Kidney capillary endothelial cell (primary cell): Measurements from ENCODE around the gene PITHD1.
"Not testable (repeated sequence)": the region's sequence is repeated elsewhere in the genome, so short reads cannot be mapped to it uniquely, and the experiment has no call there.

Experiments used
- DNase-seq: peaks from one replicate; pipeline ENCODE4 v3.0.0-alpha.2; 2018; ENCODE audit warnings: low spot score

PITHD1 gene

DNA sequence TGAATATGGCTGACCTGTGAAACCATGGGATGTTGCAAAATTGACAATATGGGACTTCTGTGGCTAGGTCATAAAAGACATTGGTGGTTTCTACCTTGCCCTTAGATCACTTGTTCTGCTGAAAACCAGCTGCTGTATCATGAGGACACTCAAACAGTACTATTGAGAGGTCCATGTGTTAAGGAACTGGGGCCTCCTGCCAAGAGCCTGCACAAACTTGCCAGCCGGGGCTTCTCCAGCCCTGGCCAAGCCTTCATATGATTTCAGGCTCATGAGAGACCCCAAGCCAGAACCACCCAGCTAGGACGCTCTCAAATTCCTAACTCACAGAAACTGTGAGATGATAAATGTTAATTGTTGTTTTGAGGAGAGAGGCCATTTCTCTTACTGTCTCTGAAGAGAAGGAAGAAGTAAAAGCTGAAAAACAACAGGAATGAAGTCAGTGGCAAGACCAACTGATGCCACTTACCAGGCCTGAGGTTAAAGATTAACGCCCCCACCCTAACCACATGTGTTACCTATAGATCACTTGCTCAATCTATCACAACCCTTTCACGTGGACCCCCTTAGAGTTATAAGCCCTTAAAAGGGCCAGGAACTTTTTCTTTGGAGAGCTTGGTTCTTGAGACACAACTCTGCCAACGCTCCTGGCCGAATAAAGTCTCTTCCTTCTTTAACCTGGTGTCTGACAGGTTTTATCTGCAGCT lies 3.9 kb upstream of the PITHD1 start:
- DNase-seq: no peak

DNA sequence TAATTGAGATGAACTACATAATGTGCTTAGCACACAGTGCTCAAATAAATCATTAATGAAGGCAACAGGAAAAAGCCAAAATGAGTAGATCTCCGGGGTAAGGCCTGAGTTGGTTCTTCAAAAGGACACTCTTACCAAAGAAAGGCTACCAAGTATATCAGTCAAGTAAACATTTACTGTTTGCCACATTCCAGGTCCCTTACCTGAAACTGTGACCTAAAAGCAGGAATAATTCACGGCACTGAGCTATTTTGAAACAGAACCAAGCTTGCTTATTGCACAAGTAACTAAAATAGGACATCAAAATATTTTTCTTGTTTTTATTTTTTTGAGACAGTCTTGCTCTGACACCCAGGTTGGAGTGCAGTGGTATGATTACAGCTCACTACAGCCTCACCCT lies 2.0 kb upstream of the PITHD1 start:
- DNase-seq: no peak

DNA sequence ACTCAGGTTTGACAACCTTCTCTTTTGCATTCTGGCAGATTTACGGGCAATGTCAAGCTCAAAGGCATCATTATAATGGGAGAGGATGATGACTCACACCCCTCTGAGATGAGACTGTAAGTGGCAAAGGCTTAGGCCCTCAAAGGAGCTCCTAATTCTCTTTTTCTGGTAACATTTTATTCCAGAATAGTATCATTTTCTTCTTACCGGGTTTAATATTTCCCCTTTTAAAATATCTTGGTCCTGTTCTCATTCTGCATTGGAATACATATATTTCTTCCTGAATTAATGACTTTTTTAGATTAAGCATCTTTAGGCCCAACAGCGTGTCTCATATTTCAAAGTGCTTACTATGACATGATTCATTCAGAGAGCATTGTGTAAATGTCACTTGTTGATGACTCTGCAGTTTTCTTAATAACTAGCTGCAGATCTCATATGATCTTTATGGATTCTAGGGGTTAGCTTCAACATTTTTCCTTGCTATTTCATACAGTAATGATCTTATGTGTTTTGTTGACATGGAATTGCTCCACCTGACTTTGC lies 1.7 kb downstream of the PITHD1 start:
- DNase-seq: peak; percentile 58

DNA sequence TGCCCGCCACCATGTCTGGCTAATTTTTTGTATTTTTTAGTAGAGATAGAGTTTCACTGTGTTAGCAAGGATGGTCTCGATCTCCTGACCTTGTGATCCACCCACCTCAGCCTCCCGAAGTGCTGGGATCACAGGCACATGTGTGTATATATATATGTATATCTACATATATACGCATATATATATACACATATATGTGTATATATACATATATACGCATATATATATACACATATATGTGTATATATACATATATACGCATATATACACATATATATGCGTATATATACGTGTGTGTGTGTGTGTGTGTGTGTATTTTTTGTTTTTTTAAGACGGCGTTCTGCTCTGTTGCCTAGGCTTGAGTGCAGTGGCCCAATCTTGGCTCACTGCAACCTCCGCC lies 4.9 kb downstream of the PITHD1 start:
- not testable (repeated sequence) for DNase-seq

DNA sequence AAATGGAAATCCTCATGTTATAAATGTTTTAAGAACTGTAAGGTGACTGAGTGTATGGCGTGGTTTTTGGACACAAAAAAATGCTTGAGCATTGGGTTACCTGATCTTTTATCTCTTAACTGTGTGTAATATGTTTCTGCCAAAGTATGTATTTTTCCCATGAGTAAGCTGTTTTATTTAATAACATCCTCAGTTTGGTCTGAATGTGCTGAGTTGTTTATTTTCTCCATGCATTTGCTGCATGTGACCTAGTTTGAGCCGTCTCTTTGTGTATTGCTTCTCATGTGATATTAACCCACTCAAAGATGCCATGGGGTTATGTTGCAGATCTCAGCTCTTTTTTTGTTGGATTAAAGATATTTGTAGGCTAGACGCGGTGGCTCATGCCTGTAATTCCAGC lies 6.6 kb downstream of the PITHD1 start:
- DNase-seq: no peak

DNA sequence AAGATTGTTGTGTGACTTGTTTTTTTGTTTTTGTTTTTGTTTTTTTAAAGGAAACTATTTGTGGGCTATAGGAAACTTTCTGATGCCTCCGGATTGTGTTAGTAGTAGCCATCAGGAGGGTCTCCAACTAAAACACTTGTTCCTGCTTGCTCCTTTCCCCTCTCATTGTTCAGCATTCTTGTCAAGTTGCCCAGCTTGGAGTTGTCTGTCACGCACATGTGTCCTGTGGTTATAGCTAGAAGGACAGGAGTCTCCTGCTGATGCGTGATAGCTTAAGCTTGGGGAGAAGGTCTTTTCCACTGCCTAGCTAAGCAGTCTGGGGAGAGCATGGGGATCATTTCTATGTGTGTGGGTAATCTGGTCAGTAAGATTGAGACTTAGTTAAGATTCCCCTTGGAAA lies 9.5 kb downstream of the PITHD1 start:
- no peak for DNase-seq

DNA sequence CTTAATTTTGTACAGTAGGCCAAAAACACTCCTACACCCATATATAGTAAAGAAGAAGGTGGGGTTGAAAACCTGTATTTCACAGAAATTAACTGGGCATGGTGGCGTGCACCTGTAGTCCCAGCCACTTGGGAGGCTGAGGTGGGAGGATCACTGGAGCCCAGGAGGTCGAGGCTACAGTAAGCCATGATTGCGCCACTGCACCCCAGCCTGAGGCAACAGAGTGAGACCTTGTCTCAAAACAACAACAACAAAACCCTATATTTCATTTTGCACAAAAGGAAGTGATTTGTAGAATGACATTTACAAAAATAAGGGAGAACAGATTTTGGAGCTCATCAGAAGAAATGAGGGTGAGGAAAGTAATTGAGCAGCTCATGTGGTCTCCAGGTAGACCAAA lies 10.5 kb downstream of the PITHD1 start:
- DNase-seq: no peak

DNA sequence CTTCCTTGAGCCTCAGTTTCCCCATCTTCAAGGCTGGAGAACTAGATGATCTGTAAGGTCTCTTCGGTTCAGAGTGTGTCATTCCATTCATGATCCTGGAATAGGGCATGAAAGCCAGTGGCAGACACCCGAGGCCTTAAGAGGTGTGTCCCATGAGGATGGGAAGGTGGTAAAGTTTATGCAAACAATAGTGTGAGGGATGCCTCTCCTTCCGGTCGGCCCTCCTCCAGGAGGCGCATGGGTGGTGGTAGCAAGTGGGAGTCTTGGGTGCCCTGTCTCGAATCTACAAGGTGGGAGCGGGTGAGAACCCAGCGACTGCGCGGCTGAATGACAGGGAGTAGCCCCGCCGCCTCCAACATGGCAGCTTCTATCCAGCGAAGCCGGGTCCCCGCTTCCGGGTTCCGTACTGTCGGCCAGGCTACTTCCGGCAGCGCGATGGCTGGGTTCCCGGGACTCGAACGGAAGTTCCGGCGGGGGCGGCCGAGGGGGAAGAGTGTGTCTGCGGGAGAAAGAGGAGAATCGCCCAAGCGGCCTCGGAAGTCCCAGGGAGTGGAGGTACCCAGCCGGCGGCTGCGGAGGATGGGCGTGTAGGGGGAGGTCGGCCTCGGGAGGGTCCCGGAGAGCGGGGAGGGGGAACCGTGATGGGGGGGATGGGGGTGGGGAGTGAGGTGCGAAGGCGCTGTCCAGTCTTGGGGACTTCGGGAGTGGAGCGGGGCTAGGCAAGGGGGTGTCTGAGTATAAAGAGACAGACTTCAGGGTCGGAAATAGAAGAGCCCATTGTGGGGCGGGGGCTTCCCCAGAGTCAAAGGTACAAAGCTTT lies 12.7 kb downstream of the PITHD1 start, which contains the start of gene LYPLA2:
TSS of gene LYPLA2 (plus strand) at position 450 of the 820 bp plus-strand sequence. CDS start 1,538 bp downstream, outside the sequence.
- DNase-seq: peak; percentile 79

DNA sequence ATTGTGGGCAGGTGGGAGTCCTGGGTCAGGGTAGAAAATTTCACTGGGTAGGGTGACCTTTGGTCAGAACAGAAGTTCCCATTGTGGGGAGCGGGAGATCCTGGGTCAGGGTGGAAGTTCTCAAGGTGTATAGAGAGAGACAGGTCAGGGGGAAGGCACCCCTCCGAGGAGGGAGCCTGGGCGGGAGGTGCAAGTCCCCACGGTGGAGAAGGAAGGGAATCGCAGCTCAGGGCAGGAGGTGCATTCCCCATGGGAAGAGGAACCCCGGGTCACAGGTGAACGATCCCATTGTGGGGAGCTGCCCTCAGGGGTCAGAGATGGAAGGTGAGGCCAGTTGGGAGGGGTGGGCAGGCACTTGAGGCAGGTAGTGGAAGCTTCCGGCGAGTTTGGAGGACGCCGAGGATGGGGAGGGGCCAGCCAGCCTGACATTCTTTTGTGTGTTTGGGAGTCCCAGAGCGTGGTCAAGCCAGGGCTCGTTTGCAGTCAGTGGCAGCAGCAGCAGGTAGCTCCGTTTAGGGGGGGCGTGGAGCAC lies 13.4 kb downstream of the PITHD1 start:
- no peak for DNase-seq

DNA sequence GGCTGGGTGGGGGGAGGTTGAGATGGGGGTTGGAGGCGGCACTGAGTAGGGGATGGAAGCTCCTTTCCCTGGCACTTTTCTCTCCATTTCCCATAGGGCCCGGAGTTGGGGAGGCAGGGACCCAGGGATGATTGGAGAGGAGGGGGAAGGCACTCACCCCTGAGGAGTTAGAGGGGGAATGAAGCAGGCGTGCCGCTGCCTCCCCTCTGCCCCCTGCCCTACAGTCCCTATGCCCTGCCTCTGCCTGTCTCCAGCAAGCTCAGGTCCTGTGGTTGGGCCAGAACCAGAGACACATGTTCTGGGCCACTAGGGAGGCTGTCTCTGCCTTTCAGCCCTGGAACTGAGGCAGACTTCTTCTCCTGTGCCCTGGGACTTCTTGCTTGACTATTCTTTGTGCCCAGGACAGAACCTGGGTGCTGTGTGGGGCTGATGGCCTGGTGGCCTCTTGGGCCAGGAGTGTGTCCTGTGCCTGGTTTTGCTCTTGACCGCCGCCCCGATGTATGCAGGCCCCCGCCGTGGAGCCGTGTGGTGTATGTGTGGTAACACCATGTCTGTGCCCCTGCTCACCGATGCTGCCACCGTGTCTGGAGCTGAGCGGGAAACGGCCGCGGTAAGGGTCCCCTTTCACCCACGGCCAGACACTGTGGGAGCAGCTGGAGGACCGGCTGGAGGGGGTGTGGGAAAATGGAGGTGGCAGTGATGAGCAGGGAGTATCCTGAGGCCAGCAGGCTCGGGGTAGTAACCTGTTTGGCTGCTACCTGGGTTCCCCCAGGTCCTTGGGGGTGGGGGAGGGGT lies 14.1 kb downstream of the PITHD1 start:
- no peak for DNase-seq

DNA sequence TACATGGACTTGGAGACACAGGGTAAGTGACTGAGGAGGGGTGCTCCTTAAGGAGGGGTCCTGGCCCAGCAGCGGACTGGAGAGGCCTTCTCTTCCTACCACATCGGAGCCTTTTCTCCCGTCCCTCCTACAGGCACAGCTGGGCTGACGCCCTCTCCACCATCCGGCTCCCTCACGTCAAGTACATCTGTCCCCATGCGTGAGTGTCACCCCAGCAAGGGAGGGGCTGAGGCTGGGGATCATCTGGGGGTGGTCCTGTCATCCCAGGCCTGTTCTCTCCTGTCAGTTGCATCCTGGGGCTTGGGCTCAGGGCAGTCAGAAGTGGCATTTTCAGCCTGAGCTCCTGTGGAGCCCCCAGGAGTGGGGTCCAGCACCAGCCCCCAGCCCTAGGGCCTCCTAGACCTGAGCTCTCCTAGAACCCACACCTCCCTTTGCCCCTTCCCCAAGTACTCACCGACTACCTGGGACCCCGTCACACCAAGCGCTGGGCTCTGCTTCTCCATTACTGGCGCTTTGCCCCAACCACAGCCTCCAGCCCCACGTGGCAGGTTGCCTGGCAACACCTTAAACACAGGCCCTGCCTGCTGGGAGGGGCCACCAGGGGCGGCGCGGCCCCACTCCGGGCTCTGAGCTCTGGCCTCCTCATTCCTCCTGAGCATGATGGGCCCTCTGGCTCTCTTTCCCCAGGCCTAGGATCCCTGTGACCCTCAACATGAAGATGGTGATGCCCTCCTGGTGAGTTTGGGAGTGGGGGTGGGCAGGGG lies 15.0 kb downstream of the PITHD1 start:
- no peak for DNase-seq

DNA sequence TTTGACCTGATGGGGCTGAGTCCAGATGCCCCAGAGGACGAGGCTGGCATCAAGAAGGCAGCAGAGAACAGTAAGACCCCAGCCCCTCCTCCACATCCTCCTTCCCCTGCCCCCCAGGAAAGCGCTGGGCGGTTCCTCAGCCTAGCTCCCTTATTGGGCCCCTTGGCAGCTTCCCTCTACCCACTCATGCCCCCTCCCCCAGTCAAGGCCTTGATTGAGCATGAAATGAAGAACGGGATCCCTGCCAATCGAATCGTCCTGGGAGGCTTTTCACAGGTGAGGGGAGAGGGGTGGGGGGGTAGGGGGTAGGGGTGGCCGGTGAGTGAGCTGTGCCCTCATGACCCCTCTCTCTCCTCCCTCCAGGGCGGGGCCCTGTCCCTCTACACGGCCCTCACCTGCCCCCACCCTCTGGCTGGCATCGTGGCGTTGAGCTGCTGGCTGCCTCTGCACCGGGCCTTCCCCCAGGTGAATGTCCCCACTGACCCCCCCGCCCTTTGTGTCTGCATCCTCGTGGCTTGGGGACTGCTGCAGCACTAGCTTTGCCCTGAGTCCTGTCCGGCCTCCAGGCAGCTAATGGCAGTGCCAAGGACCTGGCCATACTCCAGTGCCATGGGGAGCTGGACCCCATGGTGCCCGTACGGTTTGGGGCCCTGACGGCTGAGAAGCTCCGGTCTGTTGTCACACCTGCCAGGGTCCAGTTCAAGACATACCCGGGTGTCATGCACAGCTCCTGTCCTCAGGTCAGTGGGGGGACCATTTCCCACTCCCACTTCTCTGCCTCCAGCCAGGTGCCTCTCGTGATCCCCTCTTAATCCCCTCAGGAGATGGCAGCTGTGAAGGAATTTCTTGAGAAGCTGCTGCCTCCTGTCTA lies 15.9 kb downstream of the PITHD1 start:
- no peak for DNase-seq

DNA sequence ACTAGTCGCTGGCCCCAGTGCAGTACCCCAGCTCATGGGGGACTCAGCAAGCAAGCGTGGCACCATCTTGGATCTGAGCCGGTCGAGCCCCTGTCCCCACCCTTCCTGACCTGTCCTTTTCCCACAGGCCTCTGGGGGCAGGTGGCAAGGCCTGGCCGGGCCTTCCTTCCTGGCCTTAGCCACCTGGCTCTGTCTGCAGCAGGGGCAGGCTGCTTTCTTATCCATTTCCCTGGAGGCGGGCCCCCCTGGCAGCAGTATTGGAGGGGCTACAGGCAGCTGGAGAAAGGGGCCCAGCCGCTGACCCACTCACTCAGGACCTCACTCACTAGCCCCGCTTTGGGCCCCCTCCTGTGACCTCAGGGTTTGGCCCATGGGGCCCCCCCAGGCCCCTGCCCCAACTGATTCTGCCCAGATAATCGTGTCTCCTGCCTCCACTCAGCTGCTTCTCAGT lies 16.5 kb downstream of the PITHD1 start:
- DNase-seq: not testable (repeated sequence)

DNA sequence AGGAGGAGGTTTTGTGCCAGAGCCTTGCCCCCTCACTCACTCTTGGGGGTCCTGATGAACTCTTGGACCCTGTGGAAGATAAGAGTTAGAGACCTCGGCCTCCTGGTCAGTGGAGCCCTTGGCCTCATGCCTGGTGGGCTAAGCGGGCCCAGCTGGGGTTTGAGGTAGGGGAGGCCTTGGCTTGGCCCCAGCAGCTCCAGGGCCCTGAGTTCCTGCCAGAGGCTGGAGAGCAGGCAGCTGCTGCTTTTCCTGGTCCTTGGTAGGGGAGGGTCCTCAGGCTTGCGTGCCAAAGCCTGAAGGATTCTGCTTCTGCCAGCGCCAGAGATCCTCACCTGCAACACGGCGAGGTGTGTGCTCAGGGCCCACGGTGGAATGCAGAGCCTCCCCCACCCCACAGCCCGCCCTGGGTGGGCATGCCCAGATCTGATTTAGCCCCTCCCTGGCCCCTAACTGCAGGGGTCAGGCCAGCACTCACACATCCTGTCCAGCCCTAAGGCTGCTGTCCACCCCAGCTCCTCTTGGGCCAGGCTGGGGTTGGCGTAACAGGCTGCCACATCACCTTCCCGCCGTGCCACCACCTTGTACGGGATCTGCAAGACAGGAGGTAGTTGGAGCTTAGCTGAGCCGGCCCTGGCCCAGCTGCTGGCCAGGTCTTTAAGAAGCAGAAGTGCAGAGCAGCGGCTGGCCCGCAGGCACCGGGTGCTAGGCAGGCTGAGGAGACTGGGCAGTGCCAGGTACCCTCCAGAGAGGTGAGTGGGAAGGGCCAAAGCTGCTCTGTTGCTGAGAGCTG lies 17.7 kb downstream of the PITHD1 start:
- DNase-seq: no peak

DNA sequence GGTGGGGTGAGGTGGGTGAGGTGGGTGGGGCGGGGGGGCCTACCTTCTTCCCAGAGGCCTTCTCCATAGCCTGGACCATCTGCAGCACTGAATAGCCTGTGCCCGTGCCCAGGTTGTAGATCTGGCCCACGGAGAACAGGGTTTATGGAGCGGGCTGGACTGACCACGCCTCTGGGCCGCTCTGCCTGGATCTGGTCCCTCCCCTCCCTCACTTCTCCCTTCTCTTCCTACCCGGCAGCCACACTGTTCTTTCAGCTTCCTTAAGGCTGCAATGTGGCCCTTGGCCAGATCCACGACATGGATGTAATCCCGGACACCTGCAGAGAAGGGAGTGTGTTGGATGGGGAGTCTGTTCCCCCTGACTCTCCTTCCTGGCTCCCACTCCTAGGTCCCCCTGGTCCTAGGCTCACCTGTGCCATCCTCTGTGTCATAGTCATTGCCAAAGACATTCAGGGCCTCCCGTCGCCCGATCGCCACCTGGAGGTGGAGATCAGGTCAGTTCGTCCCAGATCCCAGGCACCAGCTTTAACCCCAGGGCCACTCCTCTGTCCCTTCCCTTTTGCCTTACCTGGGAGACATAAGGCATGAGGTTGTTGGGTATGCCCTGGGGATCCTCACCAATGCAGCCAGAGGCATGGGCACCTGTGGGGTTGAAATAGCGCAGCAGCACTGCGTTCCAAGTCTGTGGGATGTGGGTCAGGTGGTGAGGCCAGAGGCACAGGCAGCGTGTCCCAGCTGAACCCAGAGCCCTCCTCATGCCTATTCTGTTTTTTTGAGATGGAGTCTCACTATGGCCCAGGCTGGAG lies 18.5 kb downstream of the PITHD1 start:
- DNase-seq: no peak

DNA sequence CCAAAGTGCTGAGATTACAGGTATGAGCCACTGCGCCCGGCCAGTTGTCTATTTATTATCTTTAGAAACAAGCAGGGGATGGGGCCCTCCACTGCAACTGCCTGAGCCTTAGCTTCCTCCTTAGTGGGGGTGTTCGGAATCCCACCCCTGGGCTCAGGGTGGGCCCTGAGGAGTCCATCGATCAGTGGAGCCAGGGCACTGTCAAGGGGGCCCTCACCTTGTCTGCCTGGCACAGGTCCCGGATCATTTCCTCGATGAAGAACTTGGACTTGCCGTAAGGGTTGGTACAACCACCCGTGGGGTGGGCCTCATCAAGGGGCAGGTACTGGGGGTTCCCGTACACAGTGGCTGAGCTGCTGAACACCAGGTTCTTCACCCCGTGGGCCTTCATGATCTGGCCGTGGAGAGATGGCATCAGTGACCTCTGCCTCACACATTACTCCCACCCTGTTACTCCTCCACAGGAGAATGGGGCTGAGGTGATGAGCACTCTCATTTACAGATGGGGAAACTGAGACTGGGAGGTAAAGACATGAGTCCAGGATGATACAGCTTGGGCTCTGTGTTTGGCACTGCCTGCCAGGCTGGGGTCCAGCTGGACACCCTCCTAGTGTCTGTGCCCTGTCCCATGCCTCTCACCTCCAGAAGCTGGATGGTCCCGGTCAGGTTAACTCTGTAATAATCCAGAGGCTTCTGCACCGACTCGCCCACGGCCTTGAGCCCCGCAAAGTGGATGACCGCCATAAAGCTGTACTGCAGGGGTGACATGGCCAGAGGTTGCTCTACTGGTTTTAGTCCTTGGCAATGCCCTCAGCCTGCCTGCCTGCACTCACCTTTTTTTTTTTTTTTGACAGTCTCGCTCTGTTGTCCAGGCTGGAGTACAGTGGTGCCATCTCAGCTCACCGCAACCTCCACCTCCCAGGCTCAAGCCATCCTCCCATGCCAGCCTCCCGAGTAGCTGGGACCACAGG lies 19.5 kb downstream of the PITHD1 start:
- DNase-seq: no peak

DNA sequence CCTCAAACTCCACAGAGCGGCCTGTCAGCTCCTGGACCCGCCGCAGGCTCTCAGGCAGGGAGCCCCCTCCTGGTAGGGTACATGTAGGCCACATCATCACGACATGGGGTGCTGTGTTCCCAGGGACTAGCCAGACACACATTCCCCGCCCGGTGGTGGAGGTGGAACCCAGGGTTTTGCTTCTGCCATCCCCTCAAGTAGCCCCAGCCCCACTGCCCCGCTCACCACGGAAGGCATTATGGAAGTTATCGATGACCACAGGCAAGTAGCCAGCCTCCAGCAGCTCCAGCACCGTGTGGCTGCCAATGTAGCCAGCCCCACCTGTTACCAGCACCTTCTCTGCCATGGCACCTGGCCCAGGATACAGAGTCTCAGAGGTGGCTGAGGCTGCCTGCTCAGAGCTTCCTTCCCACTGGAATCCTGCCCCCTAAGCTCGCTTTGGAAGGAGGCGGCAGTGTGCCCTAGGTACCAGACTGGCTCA lies 20.5 kb downstream of the PITHD1 start:
- DNase-seq: no peak
